RKO (cell line): ENCODE measurements around the gene STK32B.
A peak's percentile ranks its signal among the peaks of the same experiment; 100 is the strongest.
"Not testable (repeated sequence)": the region's sequence is repeated elsewhere in the genome, so short reads cannot be mapped to it uniquely, and the experiment has no call there.

Experiments used
- DNase-seq: peaks from one replicate; pipeline ENCODE4 v3.0.0-alpha.2; 2016; ENCODE audit warnings: low spot score

STK32B gene

GRCh38 chr4:5266991-5267390 lies 215.7 kb downstream of the STK32B start:
- no peak for DNase-seq

GRCh38 chr4:5267408-5267807 lies 216.1 kb downstream of the STK32B start:
- no peak for DNase-seq

GRCh38 chr4:5276475-5277075 lies 225.3 kb downstream of the STK32B start:
- DNase-seq = no peak

- no peak for DNase-seq
Measured at GRCh38 chr4:5277079-5277478, 225.8 kb downstream of the STK32B start.

- no peak for DNase-seq
Measured at GRCh38 chr4:5278213-5278612, 226.9 kb downstream of the STK32B start.

- not testable (repeated sequence) for DNase-seq
Measured at GRCh38 chr4:5280069-5280468, 228.8 kb downstream of the STK32B start.

- DNase-seq = no peak
Measured at GRCh38 chr4:5280828-5281227, 229.5 kb downstream of the STK32B start.

GRCh38 chr4:5283837-5284236 lies 232.6 kb downstream of the STK32B start:
- DNase-seq = no peak

- no peak for DNase-seq
Measured at GRCh38 chr4:5284517-5284916, 233.2 kb downstream of the STK32B start.

- no peak for DNase-seq
Measured at GRCh38 chr4:5292101-5292500, 240.8 kb downstream of the STK32B start.

DNA sequence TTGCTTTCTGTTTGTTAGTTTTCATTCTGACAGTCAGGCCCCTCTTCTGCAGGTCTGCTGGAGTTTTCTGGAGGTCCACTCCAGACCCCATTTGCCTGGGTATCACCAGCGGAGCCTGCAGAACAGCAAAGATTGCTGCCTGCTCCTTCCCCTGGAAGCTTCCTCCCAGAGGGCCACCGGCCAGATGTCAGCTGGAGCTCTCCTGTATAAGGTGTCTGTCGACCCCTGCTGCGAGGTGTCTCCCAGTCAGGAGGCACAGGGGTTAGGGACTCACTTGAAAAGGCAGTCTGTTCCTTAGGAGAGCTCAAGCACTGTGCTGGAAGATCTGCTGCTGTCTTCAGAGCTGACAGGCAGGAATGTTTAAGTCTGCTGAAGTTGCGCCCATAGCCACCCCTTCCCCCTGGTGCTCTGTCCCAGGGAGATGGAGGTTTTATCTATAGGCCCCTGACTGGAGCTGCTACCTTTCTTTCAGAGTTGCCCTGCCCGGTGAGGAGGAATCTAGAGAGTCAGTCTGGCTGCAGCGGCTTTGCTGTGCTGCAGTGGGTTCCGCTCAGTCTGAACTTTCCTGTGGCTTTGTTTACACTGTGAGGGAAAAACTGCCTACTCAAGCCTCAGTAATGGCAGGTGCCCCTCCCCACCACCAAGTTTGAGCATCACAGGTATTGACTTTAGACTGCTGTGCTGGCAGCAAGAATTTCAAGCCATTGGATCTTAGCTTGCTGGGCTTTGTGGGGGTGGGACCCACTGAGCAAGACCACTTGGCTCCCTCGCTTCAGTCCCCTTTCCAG lies 246.9 kb downstream of the STK32B start:
- DNase-seq = not testable (repeated sequence)

- DNase-seq = no peak
Measured at GRCh38 chr4:5300283-5300682, 249.0 kb downstream of the STK32B start.

GRCh38 chr4:5307928-5308327 lies 256.6 kb downstream of the STK32B start:
- no peak for DNase-seq

- no peak for DNase-seq
Measured at GRCh38 chr4:5322321-5322720, 271.0 kb downstream of the STK32B start.

- DNase-seq = no peak
Measured at GRCh38 chr4:5330339-5330989, 279.2 kb downstream of the STK32B start.

DNA sequence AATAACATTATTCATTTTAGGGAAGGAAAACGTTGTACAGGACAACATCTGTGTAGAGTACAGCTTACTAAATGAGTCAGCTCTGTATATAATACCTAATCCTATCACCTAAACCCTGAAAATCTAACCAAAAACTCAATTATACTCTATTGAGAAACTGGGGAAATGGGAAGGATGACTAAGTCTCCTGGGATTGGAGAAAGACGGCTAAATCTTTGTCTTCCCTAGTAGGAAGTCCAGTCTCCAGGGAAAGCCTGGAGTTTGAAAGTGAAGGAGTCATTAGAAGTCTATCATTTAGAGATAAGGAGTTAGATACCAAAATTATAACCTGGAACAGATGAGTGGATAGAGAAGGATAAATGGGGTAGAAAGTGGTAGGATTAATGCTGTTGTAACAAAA lies 286.5 kb downstream of the STK32B start:
- DNase-seq = no peak

DNA sequence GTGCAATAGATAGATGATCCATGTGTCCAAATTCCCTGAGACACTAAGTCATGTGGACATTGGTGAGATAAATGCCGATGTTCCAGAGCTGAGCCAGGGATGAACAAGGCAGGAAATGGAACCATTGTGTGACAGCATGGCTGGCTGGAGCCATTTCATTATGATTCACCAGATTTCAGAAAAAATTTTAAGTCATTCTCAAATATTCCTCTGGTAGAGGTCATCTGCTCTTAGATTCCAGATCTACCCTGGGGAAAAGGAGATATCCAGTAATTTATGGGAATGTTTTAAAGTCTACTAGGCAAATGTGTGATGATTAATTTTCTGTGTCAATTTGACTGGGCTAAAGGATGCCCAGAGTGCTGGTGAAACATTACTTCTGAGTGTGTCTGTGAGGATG lies 287.3 kb downstream of the STK32B start:
- no peak for DNase-seq

DNA sequence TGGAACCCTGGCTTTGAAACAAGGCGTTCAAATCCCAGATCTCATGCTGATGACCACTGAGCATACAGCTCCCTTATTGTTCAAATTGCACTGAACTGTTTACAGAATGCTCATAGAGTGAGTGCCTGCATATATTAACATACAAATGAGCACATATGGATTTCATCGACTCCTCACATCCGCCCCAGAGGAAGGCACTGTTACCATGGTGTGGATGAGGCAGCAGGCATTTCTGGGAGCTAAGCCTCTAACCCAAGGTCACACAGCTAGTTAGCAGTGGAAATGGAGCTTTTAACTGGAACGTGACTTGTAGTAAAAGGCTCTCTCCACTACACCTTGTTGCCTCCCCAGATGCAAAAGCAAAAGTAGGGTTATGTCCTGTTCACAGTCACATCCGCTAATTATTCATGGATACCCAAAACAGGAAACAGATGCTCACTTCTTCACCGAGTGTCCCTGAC lies 289.7 kb downstream of the STK32B start:
- no peak for DNase-seq

DNA sequence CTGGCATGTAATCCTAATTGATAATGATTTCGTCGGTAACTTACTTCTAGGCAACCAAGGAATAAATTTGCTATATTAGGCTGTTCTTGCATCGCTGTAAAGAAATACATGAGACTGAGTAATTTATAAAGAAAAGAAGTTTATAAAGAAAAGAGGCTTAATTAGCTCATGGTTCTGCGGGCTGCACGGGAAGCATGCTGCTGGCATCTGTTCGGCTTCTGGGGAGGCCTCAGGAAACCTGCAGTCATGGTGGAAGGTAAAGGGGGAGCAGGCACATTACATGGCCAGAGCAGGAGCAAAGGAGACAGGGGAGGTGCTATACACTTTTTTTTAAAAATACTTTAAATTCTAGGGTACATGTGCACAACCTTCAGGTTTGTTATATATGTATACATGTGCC lies 290.2 kb downstream of the STK32B start:
- no peak for DNase-seq

DNA sequence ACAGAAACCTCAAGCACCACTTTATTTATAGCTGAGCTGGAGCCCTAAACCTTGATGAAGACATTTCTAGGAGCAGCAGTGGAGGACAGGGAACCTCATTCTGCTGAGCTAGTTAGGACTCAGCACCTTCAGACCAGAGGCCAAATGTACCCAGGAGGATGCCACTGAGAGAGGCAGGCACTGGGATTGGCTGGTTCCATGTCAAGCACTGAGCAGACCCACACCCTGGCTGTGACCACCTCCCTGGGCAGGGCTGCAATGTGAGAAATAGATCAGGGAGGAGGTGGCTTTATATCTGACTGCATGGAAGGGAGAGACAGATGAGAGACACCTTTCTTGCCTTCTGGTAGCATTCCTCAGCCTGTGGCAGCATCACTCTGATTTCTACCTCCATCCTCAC lies 304.6 kb downstream of the STK32B start:
- DNase-seq = no peak

DNA sequence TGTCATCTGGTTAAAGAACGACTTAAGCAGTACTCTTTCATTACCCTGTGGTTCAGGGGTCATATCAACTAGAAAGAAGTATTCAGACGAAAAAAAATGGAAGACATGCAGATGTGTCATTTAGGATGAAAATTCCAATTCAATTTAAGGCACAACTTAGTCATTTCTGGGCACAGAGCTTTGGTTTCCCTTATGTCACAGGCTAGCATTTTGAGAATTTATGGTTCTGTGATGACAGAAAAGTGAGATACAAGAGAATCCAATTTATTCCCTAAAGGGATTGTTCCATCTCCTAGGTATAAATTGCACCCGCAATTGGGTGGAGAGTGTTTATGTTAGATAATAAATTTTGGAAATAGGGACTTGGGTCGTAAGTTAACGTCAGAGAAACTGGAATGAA lies 306.6 kb downstream of the STK32B start:
- DNase-seq = no peak

GRCh38 chr4:5361968-5362367 lies 310.7 kb downstream of the STK32B start:
- DNase-seq = peak; percentile 37

DNA sequence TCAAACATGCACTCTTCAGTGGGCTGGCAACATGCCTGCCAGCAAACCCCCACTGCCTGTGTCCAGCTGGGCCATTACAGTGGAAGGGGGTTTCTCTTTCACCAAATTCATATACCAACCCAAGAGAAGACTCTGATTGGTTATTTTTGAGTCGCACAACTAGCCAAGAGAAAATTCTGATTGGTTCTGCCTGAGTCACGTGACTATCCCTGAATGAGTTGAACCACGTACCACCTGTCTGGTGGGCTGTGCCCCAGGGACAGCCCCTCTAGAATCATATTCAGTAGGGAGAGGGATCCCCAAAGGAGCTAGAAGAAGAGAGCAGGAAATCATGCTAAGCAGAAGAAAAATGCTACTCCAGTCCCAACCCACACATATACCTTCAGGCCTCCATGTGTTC lies 313.1 kb downstream of the STK32B start:
- DNase-seq = no peak
